ENCODE measurements around the gene TTLL10.

DNA sequence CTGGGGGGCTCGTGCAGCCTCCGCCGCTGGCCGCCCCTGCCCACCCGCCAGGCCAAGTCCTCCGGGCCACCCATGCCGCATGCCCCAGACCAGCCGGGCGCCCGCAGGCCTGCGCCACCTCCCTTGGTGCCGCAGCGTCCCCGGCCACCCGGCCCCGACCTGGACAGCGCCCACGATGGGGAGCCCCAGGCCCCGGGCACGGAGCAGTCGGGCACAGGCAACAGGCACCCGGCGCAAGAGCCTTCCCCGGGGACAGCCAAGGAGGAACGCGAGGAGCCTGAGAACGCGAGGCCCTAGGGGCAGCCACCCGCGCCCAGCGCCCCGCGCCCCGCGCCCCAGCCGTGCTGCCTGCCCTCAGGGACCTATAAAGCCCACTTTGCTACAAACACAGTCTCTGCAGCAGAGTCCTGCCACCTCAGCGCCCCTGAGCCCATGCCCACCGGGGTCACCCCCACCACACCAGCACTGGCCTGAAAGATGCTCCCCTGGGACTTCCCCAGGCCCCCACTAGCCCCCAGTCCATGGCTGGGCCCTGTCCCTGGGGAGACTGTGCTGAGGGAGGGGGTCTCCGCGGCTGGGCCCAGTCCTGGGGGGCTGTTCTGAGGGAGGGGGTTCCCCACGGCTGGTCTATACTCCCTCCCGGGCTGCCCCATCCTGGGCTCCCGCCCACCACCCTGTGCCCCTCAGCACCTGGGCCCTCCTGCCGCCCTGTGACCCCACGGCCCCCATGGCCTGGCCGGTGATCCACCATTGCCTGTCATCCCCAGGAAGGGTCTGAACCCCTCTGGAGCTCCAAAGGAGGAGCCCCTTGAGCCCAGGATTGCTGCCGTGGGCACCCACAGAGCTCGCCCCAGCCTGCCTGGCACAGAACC, 24.1 kb downstream of the TTLL10 start:
- TF ChIP-seq, protein P1, sequence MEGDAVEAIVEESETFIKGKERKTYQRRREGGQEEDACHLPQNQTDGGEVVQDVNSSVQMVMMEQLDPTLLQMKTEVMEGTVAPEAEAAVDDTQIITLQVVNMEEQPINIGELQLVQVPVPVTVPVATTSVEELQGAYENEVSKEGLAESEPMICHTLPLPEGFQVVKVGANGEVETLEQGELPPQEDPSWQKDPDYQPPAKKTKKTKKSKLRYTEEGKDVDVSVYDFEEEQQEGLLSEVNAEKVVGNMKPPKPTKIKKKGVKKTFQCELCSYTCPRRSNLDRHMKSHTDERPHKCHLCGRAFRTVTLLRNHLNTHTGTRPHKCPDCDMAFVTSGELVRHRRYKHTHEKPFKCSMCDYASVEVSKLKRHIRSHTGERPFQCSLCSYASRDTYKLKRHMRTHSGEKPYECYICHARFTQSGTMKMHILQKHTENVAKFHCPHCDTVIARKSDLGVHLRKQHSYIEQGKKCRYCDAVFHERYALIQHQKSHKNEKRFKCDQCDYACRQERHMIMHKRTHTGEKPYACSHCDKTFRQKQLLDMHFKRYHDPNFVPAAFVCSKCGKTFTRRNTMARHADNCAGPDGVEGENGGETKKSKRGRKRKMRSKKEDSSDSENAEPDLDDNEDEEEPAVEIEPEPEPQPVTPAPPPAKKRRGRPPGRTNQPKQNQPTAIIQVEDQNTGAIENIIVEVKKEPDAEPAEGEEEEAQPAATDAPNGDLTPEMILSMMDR (IDR thresholded peaks at IDR 0.05), result no peak
- no peak for TF ChIP-seq POLR2AphosphoS5 (IDR thresholded peaks at IDR 0.05)
- TF ChIP-seq POLR2A (IDR thresholded peaks at IDR 0.05), result no peak
